Muscle layer of duodenum (tissue), 2 donors: ENCODE measurements around the gene ATP6V1A.
"Not testable (repeated sequence)": the region's sequence is repeated elsewhere in the genome, so short reads cannot be mapped to it uniquely, and the experiment has no call there.

Source experiments
- H3K27ac ChIP-seq: one replicate; pipeline ENCODE4 v1.7.0; 2013; ENCODE audit warnings: mild to moderate bottlenecking, low read length
- H3K27me3 ChIP-seq: one replicate; pipeline ENCODE4 v1.7.0; 2013; ENCODE audit warnings: low read depth, mild to moderate bottlenecking, control low read depth, low read length
- H3K36me3 ChIP-seq, 2 donors: one replicate each; pipeline ENCODE4 v1.7.0; 2013; ENCODE audit warnings: low read length in 2 of 2, control low read depth in 1 of 2, mild to moderate bottlenecking in 1 of 2; ENCODE audit not compliant: insufficient read depth in 2 of 2, control insufficient read depth in 1 of 2
- H3K4me1 ChIP-seq, 2 donors: one replicate each; pipeline ENCODE4 v1.7.0; 2013; ENCODE audit warnings: low read length in 2 of 2, mild to moderate bottlenecking in 2 of 2, control low read depth in 1 of 2, moderate library complexity in 1 of 2; ENCODE audit not compliant: insufficient read depth in 2 of 2, control insufficient read depth in 1 of 2
- H3K4me3 ChIP-seq, 2 donors: one replicate each; pipeline ENCODE4 v1.7.0; 2013; ENCODE audit warnings: low read length in 2 of 2, low read depth in 1 of 2, mild to moderate bottlenecking in 1 of 2
- H3K9me3 ChIP-seq, 2 donors: one replicate each; pipeline ENCODE4 v1.7.0; 2013; ENCODE audit warnings: low read length in 2 of 2, control low read depth in 1 of 2, mild to moderate bottlenecking in 1 of 2; ENCODE audit not compliant: control insufficient read depth in 1 of 2
- donor health status: healthy.

ATP6V1A gene

DNA sequence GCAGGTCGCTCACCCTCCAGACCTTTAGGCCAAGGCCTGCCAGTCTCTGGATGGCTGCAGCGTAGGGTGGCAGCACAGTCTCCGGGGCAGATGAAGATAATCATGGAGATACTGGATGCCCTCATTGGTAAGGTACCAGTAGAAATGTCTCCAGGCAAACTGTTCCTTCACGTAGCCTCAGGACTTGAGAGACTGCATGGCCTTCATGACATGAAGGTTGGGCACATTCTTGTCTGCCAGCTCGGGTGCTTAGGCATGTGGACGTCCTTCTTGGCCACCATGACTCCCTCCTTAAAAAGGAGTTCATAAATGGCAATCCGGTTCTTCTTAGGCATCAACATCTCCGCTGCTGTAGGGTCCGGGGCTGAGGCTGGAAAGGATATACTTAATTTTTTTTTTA, 103.6 kb downstream of the ATP6V1A start:
- not testable (repeated sequence) for H3K27me3 ChIP-seq, H3K36me3 ChIP-seq, H3K9me3 ChIP-seq, H3K4me3 ChIP-seq, H3K27ac ChIP-seq, H3K4me1 ChIP-seq

DNA sequence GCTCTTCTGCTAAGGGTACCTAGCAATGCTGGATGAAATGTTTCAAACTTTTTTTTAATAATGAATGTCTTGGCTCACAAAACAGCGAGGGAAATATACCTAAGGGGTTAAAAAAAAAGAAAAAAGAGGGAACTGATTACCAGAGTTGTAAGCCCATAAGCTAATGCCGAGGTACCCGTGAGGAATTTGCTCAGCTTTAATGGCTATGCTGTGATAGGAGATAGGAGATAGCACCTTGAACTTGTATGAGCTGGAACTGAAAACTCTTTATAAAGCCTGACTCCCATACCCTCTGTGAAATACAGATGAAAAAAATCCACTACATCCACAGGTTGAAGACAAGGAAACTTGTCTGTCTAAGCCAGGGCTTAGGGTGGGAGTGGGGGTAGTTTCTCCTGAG, 105.7 kb downstream of the ATP6V1A start:
- no peaks in the 10 kb centered on the region for H3K36me3 ChIP-seq
- no peaks in the 10 kb centered on the region for H3K4me1 ChIP-seq
- no peaks in the 10 kb centered on the region for H3K27me3 ChIP-seq
- no peak overlapping the region for H3K27ac ChIP-seq
- no peak overlapping the region for H3K4me3 ChIP-seq
- no peaks in the 10 kb centered on the region for H3K9me3 ChIP-seq
